ENCODE results near the gene TMF1. TPM values are rescaled to one million over a fixed set of nuclear protein-coding genes. Genes with fewer than 3 reads are reported as not detected.

Gene TMF1
- total and polyA plus RNA-seq, 2 experiments from 2014 or later = 15.8 to 21.3 TPM

GRCh38 chr3:69032142-69032541 lies 20.0 kb downstream of the TMF1 start (continued):
- TF ChIP-seq CTCF (conservative IDR thresholded peaks at IDR 0.05; ENCODE audit: low read depth in 2 of 2) (no peak), NANOG (IDR thresholded peaks at IDR 0.05; ENCODE audit: borderline replicate concordance) (no peak), POLR2AphosphoS5 (IDR thresholded peaks at IDR 0.05; ENCODE audit: low read depth) (no peak)

GRCh38 chr3:69031635-69032034 lies 20.5 kb downstream of the TMF1 start:
- Histone ChIP-seq H3K79me2 (replicated peaks; ENCODE audit: insufficient read depth) (no peaks in the 10 kb centered on the region), H3K4me2 (no peak overlapping the region), H4K20me1 (replicated peaks; ENCODE audit: insufficient read depth) (no peaks in the 10 kb centered on the region), H3K4me3 (no peak overlapping the region), H2AFZ (no peak overlapping the region), H3K9me2 (ENCODE audit: insufficient read depth) (no peaks in the 10 kb centered on the region), H3K36me3 (ENCODE audit: insufficient read depth) (peaks cover 21% of the 10 kb centered on the region; the same call in 1 of the 2 replicates), H3F3A (replicated peaks; ENCODE audit: low read depth) (no peaks in the 10 kb centered on the region), H3K4me1 (ENCODE audit: insufficient read depth) (no peaks in the 10 kb centered on the region), H3K27ac (ENCODE audit: low read depth) (no peak overlapping the region), H3K27me3 (ENCODE audit: insufficient read depth) (no peaks in the 10 kb centered on the region)
- H3K36me3 Mint-ChIP-seq (ENCODE audit: low read depth) = peaks cover 47% of the 10 kb centered on the region
- DNase-seq (ENCODE audit: low spot score) (no peak), ATAC-seq (no peak)
- no peak overlapping the region for H3K27ac Mint-ChIP-seq
- no peaks in the 10 kb centered on the region for H3K4me1 Mint-ChIP-seq
- H3K4me3 Mint-ChIP-seq = no peak overlapping the region
- no peaks in the 10 kb centered on the region for H3K9me3 Mint-ChIP-seq
- peaks cover 2% of the 10 kb centered on the region for H3K27me3 Mint-ChIP-seq (ENCODE audit: insufficient read depth, low read depth, poor library complexity)
- TF ChIP-seq CREB1 (CRISPR knock-in tag; IDR thresholded peaks at IDR 0.05; ENCODE audit: low read depth) = no peak
- no peak for TF ChIP-seq ETS1 (IDR thresholded peaks at IDR 0.05)
- no peak for TF ChIP-seq JUNB (IDR thresholded peaks at IDR 0.05; ENCODE audit: unreplicated experiment)
- no peak for TF ChIP-seq CTCF (conservative IDR thresholded peaks at IDR 0.05; ENCODE audit: low read depth in 2 of 2)
- no peak for TF ChIP-seq ZNF462 (CRISPR knock-in tag; IDR thresholded peaks at IDR 0.05)
- no peak for TF ChIP-seq ZNF331 (CRISPR knock-in tag; IDR thresholded peaks at IDR 0.05; ENCODE audit: low read depth)
- no peak for TF ChIP-seq STAT1 (IDR thresholded peaks at IDR 0.05; ENCODE audit: unreplicated experiment)
- no peak for TF ChIP-seq NANOG (IDR thresholded peaks at IDR 0.05; ENCODE audit: borderline replicate concordance)
- no peak for TF ChIP-seq EZH2phosphoT487 (IDR thresholded peaks at IDR 0.05; ENCODE audit: unreplicated experiment)

Measured in GM23338 (cell line).